IMR-90 (cell line): ENCODE measurements around the gene CYP2F1. TPM values are rescaled to one million over a fixed set of nuclear protein-coding genes. Genes with fewer than 3 reads are reported as not detected.
"Not testable (repeated sequence)": the region's sequence is repeated elsewhere in the genome, so short reads cannot be mapped to it uniquely, and the experiment has no call there.

Experiments
- ATAC-seq: fragments of 200-7000 bp; cut with Tn5 transposase; 2 replicates; pipeline ENCODE4 v1.9.1; 2020; ENCODE audit warnings: low read depth, mild to moderate bottlenecking, moderate library complexity
- BruUV-seq: library from RNA; stranded (reverse); fragments of 400-500 nt; replicated peaks from 2 replicates; lab custom pipeline; 2021; lab: Mats Ljungman, UMichigan
- CTCF ChIA-PET: fragments of 300-600 bp; formaldehyde crosslinking; extraction: SDS; loops from one replicate; lab custom pipeline; 2021; ENCODE audit warnings: antibody characterized with exemption; lab: Yijun Ruan, JAX
- POLR2A ChIA-PET: fragments of 300-600 bp; sonication (Branson Sonifier 250); formaldehyde crosslinking; loops from one replicate; lab custom pipeline; 2022; ENCODE audit warnings: antibody characterized with exemption; ENCODE audit not compliant: unreplicated experiment; lab: Charles Lee
- DNase-seq: peaks from one replicate; pipeline ENCODE4 v3.0.0; 2013
- H2AFZ ChIP-seq: replicated peaks from 2 replicates; pipeline ENCODE3; 2013; ENCODE audit warnings: low read length, mild to moderate bottlenecking; ENCODE audit not compliant: poor library complexity
- H2AK5ac ChIP-seq: 2 replicates; pipeline ENCODE4 v1.6.1; 2013; ENCODE audit warnings: low read depth, low read length, inconsistent platforms
- H2AK9ac ChIP-seq: replicated peaks from 2 replicates; pipeline ENCODE3; 2013; ENCODE audit warnings: mild to moderate bottlenecking, low read depth, low read length, moderate library complexity; ENCODE audit not compliant: poor library complexity
- H2BK120ac ChIP-seq: 2 replicates; pipeline ENCODE4 v1.6.1; 2013; ENCODE audit warnings: low read depth, low read length, inconsistent platforms
- H2BK15ac ChIP-seq: 3 replicates; pipeline ENCODE4 v1.6.1; 2013; ENCODE audit warnings: low read depth, low read length, inconsistent platforms
- H2BK20ac ChIP-seq: 2 replicates; pipeline ENCODE4 v1.6.1; 2013; ENCODE audit warnings: low read depth, mild to moderate bottlenecking, inconsistent platforms, low read length, moderate library complexity
- H2BK5ac ChIP-seq: 2 replicates; pipeline ENCODE4 v1.6.1; 2013; ENCODE audit warnings: mild to moderate bottlenecking, low read depth, low read length, inconsistent platforms; ENCODE audit not compliant: poor library complexity, severe bottlenecking
- H3K14ac ChIP-seq: replicated peaks from 2 replicates; pipeline ENCODE4 v1.6.1; 2013; ENCODE audit warnings: low read depth, low read length, inconsistent platforms
- H3K18ac ChIP-seq: 2 replicates; pipeline ENCODE4 v1.6.1; 2013; ENCODE audit warnings: low read depth, low read length, control low read depth
- H3K23ac ChIP-seq: 2 replicates; pipeline ENCODE4 v1.6.1; 2013; ENCODE audit warnings: low read depth, low read length, inconsistent platforms
- H3K27ac ChIP-seq: 2 replicates; pipeline ENCODE4 v1.5.1; 2013; ENCODE audit warnings: mild to moderate bottlenecking, control low read depth, low read length; ENCODE audit not compliant: insufficient read depth
- H3K27me3 ChIP-seq: 2 replicates; pipeline ENCODE4 v1.6.1; 2013; ENCODE audit warnings: low read length; ENCODE audit not compliant: control insufficient read depth, insufficient read depth
- H3K36me3 ChIP-seq: 2 replicates; pipeline ENCODE4 v1.6.1; 2013; ENCODE audit warnings: low read length, mixed read lengths; ENCODE audit not compliant: control insufficient read depth, insufficient read depth
- H3K4ac ChIP-seq: 2 replicates; pipeline ENCODE4 v1.6.1; 2013; ENCODE audit warnings: low read depth, low read length, inconsistent platforms
- H3K4me1 ChIP-seq: 2 replicates; pipeline ENCODE4 v1.6.1; 2013; ENCODE audit warnings: low read length, mixed read lengths; ENCODE audit not compliant: control insufficient read depth, insufficient read depth
- H3K4me2 ChIP-seq: 2 replicates; pipeline ENCODE4 v1.6.1; 2013; ENCODE audit warnings: low read depth, mild to moderate bottlenecking, control low read depth, low read length, moderate library complexity
- H3K4me3 ChIP-seq: 2 replicates; pipeline ENCODE4 v1.5.1; 2013; ENCODE audit warnings: low read depth, mild to moderate bottlenecking, control low read depth, low read length, moderate library complexity; ENCODE audit not compliant: insufficient read depth
- H3K56ac ChIP-seq: 2 replicates; pipeline ENCODE4 v1.6.1; 2013; ENCODE audit warnings: low read length, inconsistent platforms; ENCODE audit not compliant: insufficient read depth; ENCODE audit errors: extremely low read depth
- H3K79me1 ChIP-seq, 2 experiments: 2 replicates each; pipeline ENCODE4 v1.6.1; 2013; ENCODE audit warnings: low read length in 2 of 2, inconsistent platforms in 1 of 2, low read depth in 1 of 2
- H3K9ac ChIP-seq: 2 replicates; pipeline ENCODE4 v1.6.1; 2013; ENCODE audit warnings: low read depth, low read length, control low read depth
- H3K9me1 ChIP-seq: 2 replicates; pipeline ENCODE4 v1.6.1; 2013; ENCODE audit warnings: low read length, inconsistent platforms; ENCODE audit not compliant: insufficient read depth
- H3K9me3 ChIP-seq: 2 replicates; pipeline ENCODE4 v1.6.1; 2013; ENCODE audit warnings: low read length; ENCODE audit not compliant: control insufficient read depth, insufficient read depth
- H4K20me1 ChIP-seq: 2 replicates; pipeline ENCODE4 v1.6.1; 2013; ENCODE audit warnings: low read length, inconsistent platforms; ENCODE audit not compliant: insufficient read depth
- H4K5ac ChIP-seq: 2 replicates; pipeline ENCODE4 v1.6.1; 2013; ENCODE audit warnings: mild to moderate bottlenecking, low read depth, low read length, control low read depth
- H4K8ac ChIP-seq, 2 experiments: 2 replicates each; pipeline ENCODE4 v1.6.1; 2013; ENCODE audit warnings: low read depth in 2 of 2, low read length in 2 of 2, control low read depth in 1 of 2, inconsistent platforms in 1 of 2
- H4K91ac ChIP-seq: 2 replicates; pipeline ENCODE4 v1.6.1; 2013; ENCODE audit warnings: low read depth, low read length, inconsistent platforms; ENCODE audit not compliant: insufficient read depth
- WGBS, 2 experiments: methylation state at CpG; one replicate each; pipeline versions ENCODE4 v1.1.5 to v1.1.7; 2013; ENCODE audit warnings: missing lambda C conversion rate in 2 of 2; ENCODE audit not compliant: insufficient read length in 1 of 2; ENCODE audit errors: extremely low coverage in 2 of 2; 5-methylcytosine and 5-hydroxymethylcytosine counted together
- dilution Hi-C: fragments of 300-500 bp; cut with HindIII; formaldehyde crosslinking; loops from one replicate; pipeline ENCODE4 v1.14.3; 2018; ENCODE audit warnings: low sequenced_read_pairs; ENCODE audit not compliant: unreplicated experiment
- in situ Hi-C: fragments of 300-500 bp; cut with MboI; formaldehyde crosslinking; loops from 3 replicates; pipeline ENCODE4 v1.14.3; 2019; ENCODE audit warnings: low sequenced_read_pairs, inconsistent platforms, mixed read lengths
- intact Hi-C: fragments of 100-400 bp; cut with micrococcal nuclease; formaldehyde crosslinking; loops from 2 replicates; pipeline ENCODE4 v1.10.0; 2022
- polyA plus RNA-seq, 3 experiments: library from polyadenylated mRNA; depleted of rRNA; stranded (reverse); fragments of >200 nt; gene quantifications; 2 replicates each; pipeline ENCODE4 v1.2.3, GENCODE V29; 2012; ENCODE audit warnings: low replicate concordance in 1 of 3
- total RNA-seq: library from RNA; depleted of rRNA; stranded (reverse); fragments of >200 nt; gene quantifications from 2 replicates; pipeline ENCODE4 v1.2.3, GENCODE V29; 2012

The CYP2F1 gene
- total and polyA plus RNA-seq, 2 of the 4 experiments (the other 2 are of a cell fraction), result not detected

- H3K36me3 ChIP-seq, H3K27me3 ChIP-seq, H3K56ac ChIP-seq, H3K9ac ChIP-seq, POLR2A ChIA-PET, H4K91ac ChIP-seq, H3K9me3 ChIP-seq, H2BK15ac ChIP-seq, CTCF ChIA-PET, H2AK5ac ChIP-seq, intact Hi-C loops, H3K18ac ChIP-seq, in situ Hi-C loops, H4K20me1 ChIP-seq, H3K4me3 ChIP-seq, H3K14ac ChIP-seq, H4K5ac ChIP-seq, H3K4me2 ChIP-seq, H3K4me1 ChIP-seq, dilution Hi-C loops, H4K8ac ChIP-seq, DNase-seq, H2AFZ ChIP-seq, H2BK120ac ChIP-seq, H3K27ac ChIP-seq, ATAC-seq, H2AK9ac ChIP-seq, H3K23ac ChIP-seq, BruUV-seq, H3K9me1 ChIP-seq, H3K79me1 ChIP-seq, H2BK20ac ChIP-seq, H3K4ac ChIP-seq, H2BK5ac ChIP-seq: not testable (repeated sequence)
- WGBS, 2 experiments, result 72% methylated on average over 7 of the region's 41 CpGs; no CpG with 5 or more reads in 1 of the 2 experiments
Observed at GRCh38 chr19:41120929-41121911, 7.0 kb downstream of the CYP2F1 start.

GRCh38 chr19:41122846-41123245, 8.6 kb downstream of the CYP2F1 start:
- intact Hi-C loops, H2AFZ ChIP-seq, H3K27me3 ChIP-seq, in situ Hi-C loops, H3K18ac ChIP-seq, H4K5ac ChIP-seq, H3K9me3 ChIP-seq, DNase-seq, H3K27ac ChIP-seq, H2AK9ac ChIP-seq, ATAC-seq, H3K36me3 ChIP-seq, H3K9me1 ChIP-seq, H2BK20ac ChIP-seq, H3K23ac ChIP-seq, H3K56ac ChIP-seq, H3K4me1 ChIP-seq, dilution Hi-C loops, H2BK15ac ChIP-seq, H3K79me1 ChIP-seq, H3K4me2 ChIP-seq, H3K4me3 ChIP-seq, H4K8ac ChIP-seq, H3K14ac ChIP-seq, H2AK5ac ChIP-seq, H3K9ac ChIP-seq, BruUV-seq, H2BK120ac ChIP-seq, POLR2A ChIA-PET, H4K20me1 ChIP-seq, H3K4ac ChIP-seq, H2BK5ac ChIP-seq, H4K91ac ChIP-seq, CTCF ChIA-PET: not testable (repeated sequence)
- 73% methylated on average over 3 of the region's 13 CpGs; no CpG with 5 or more reads in 1 of the 2 experiments for WGBS, 2 experiments
